ENCODE results near the gene IKZF1.

IKZF1 gene

GRCh38 chr7:50418086-50418515 is 113.6 kb downstream of the IKZF1 start:
- peak; percentile 85 for DNase-seq

DNA sequence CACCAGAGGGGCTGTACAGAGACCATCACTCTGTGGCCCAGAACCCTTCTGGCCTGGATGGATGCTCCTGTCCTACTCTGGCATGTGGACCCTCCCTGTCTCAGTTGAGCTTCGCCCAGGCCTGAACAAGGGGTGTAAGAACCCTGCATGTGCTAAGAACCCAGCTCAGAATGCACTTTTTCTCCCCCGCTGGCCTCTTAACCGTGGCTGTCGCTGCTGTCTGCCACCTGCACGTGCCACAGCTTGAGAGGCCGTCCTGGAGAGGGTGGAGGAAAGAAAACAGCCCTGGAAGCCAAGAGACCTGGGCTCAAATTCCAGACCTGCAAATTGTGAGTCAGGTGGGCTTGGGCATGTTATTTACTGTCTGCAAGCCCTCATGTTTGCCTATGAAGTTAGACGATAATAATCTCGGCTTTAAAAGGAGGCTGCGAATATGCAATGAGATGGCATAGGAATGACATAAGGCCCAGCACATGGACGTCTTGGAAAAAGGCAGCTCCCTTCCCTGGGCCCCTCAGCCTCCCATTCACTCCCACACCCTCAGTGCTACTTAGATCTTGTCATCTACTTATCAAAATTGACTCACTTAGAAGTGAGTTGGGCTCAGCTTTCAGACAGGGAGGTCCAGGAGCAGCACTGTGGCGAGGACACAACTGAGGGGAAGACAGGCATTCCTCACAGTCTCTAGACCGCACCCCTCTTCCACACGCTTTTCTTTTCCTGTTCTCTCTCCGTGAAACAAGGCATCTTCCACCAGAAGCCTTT is 114.2 kb downstream of the IKZF1 start:
- no peak for DNase-seq

GRCh38 chr7:50421043-50421442 is 116.5 kb downstream of the IKZF1 start:
- DNase-seq = no peak

- no peak for DNase-seq
Observed at GRCh38 chr7:50422858-50423257, 118.3 kb downstream of the IKZF1 start.

DNA sequence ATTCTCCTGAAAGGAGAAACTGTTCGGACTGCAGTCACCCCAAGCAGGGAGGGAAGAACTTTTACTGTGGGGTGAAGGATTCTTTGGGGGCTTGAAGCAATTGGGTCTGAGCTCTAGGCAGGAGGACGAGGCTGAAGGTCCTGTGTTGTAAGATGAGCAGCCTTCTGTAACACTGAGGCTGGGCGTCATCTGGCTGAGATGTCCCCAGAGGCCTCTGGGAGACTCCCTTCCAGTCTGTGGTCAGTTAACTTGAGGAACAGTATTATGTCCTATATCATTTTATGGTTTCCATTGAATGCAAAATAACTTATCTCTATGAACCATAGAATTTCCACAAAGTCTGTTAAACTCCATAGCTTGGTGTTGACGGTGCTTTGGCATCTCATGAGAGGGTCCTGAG is 119.3 kb downstream of the IKZF1 start:
- no peak for DNase-seq

DNA sequence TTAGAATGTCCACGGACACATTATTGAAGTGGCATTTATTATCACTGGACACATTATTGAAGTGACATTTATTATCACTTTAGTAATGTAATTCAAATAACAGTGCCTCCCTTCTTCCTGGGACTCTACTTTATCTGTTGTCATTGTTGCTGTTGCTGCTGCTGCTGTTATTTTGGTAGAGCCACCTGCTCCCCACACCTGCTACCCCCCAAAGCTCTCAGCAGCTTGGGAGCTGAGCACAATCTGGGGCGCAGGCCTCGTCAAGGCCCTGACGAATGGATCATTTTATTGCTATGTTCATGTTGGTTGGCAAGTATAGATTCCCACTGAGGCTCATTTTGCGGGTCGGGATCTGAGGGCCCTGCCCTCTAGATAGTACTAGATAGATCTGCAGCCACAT is 120.8 kb downstream of the IKZF1 start:
- no peak for DNase-seq

- no peak for DNase-seq
Observed at GRCh38 chr7:50426280-50427045, 121.9 kb downstream of the IKZF1 start.

DNA sequence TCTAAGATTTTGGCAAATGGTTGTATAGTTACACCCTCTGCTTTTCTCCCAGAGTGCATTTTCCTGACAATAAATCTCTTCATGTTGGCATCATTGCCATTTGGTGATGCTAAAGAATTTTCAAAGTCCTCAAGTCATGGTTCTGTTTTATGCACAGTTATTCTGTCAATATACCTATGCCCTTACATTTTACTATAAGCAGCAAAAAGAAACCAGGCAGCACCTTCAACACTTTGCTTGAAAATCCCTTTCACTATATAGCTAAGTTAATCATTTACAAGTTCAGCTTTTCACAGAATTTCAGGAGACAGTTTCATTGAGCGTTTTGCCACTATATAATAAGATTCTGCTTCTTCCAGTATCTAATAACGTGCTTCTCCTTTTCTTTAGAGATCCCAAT is 123.0 kb downstream of the IKZF1 start:
- no peak for DNase-seq

DNA sequence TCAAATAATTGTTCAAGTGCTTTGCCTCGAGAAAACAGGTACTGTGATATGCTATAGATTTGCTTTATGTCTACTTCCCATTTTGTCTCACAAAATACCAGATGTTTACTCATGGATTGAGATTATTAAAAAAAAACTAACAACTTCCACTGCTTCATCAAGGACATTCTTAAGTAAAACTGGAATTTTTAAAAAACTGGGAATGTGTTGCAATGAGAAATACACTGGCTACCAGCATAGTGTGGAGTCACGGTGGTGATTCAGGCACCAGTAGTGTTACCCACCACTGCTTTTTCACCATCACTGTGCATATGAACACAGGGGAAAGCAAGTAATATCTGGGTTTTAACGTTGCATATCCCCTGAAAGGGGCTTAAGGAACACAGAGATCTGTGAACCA is 124.4 kb downstream of the IKZF1 start:
- no peak for DNase-seq

DNA sequence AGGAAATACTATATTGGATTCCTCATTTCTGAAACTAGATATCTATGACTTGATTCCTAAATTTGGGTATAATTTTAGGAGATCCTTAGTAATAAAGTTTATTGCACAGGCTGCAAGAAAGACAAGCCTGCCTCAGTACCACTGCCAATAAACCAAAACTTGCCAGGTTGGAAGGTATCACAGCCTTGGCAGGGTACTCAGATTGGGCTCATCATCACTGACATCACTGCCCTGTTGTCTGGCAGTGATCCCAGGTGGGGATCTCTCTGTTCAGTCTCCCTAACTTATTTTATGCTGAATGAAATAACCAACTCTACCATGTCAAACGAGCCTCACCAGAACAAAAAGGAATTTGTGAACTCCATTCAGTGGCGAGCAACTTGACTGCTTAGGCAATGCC is 126.8 kb downstream of the IKZF1 start:
- DNase-seq = no peak

DNA sequence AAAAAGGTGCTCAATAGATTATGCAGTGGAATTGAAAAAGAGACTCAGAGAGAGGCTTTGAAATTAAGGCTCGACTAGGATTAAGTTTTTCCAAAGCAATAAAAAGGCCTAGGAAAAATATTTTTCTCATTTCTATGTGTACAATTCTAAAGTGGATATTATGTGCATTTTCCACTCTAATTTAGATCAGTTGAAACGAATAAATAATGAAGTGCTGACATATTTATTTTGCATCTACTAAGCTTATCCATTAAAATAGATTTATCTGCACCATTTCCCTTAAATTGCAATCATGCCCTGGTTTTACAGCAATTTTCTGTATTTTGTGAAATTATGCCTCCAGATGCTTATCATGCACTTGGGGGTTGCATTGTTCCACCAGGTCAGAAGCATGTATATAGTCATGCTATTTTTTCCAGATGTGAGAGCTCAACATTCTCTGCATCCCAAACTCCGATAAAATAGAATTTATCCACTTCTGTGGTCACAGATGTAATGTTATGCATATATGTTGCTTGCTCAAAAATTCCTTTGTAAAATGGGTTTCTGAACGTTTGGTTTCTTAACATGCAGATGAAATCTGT is 127.3 kb downstream of the IKZF1 start:
- no peak for DNase-seq

GRCh38 chr7:50436133-50436806 is 131.8 kb downstream of the IKZF1 start:
- no peak for DNase-seq

- peak; percentile 34 for DNase-seq
Observed at GRCh38 chr7:50446542-50446960, 142.0 kb downstream of the IKZF1 start.

DNA sequence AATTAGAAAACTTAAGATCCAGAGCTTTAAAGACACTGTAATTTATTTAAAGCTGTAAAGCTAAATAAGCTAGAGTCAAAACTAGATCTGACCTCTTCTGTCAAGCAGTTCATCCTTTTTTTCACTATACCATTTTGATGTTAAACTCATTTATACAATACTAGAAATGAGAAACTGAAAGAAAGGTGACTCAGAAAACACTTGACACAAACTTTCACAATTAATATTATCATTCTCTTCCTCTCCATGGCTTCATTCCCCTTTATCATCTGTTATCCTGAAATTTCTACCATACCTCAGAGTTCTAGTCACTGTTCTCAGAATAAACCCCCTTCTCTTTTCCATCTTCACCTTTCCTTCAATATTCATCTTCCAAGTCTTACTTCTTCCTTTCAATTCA is 144.3 kb downstream of the IKZF1 start:
- no peak for DNase-seq

DNA sequence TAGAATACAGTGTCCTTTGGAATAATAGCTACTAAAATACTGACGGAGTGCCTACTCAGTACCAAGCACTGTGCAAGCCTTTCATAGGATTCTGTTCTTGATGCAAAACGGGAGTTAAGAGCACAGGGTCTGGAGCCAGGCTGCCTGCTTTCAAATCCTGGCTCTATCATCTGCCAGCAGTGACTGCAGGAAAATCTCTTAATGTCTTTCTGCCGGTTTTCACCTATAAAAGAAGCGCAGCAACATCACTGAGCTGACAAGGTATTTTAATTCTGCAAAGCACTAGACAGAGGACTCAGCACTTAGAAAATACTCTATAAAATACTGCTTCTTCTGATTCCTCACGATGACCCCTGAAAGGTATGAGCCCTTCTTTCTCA is 145.0 kb downstream of the IKZF1 start:
- DNase-seq = no peak

DNA sequence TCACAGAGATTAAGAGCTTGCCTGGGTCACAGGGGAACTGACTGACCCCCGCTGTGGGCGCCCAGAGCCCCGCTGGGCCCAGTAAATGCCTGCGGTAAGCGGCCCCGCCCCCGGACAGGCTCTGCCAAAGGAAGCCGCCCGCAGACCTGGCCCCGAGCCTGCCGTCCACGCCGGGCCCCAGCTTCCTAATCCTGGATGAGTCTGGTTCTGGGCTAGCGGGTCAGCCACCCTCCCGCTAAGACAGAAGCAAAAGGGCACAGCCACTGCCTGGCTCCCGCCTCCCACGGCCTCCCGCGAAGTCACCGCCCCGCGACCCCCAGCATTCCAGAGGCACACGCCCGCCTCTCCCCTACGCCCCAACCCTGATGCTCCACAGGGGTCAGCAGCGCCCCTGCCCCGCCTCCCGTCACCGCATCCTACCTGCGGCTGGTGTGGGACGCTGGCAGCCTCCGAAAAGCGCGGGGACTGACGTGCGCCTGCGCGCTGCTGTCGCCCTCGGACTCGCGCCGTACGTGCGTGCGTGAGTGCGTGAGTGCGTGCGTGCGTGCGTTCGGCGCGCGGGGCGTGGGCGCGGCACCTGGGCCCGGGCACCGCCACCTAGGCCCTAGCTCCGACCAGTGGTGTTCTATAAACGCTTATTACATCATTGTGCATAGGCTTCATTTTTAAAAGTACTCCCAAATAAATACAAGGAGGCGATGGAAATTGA is 145.5 kb downstream of the IKZF1 start, which contains the start of gene FIGNL1:
TSS of gene FIGNL1 (minus strand) at position 470 of the 709 bp plus-strand sequence. CDS start 3,063 bp downstream, outside the sequence.
- DNase-seq = peak; percentile 89

GRCh38 chr7:50450590-50451032 is 146.1 kb downstream of the IKZF1 start:
- DNase-seq = peak; percentile 44
